K562 (cell line): ENCODE results near the gene HPS5. TPM values are rescaled to one million over a fixed set of nuclear protein-coding genes. Genes with fewer than 3 reads are reported as not detected.

Experiments used
- MIER1 ChIP-seq: fragments of 450-650 bp; IDR thresholded peaks from 2 replicates; pipeline ENCODE4 v1.6.1; 2016; ENCODE audit warnings: antibody characterized with exemption, mild to moderate bottlenecking, low read depth
- TCF7 ChIP-seq: sonication (generic); IDR thresholded peaks from 2 replicates; pipeline ENCODE4 v1.6.1; 2016; ENCODE audit warnings: antibody characterized with exemption, borderline replicate concordance
- polyA plus RNA-seq, 8 experiments: library from polyadenylated mRNA; depleted of rRNA in 4 of 8; stranded (reverse) in 5 of 8; unstranded in 3 of 8; fragments of >200 nt; fragmentation: Nextera tagmentation in 2 of 8; fragmentation: Illumina TruSeq in 1 of 8; extraction: Ambion mirVana in 2 of 8; extraction: Trizol in 1 of 8; gene quantifications; 2 replicates each; pipeline versions ENCODE4 v1.2.1 to v1.2.3, GENCODE V29; 2011 to 2014; ENCODE audit warnings: inconsistent platforms in 1 of 8, missing spikeins in 1 of 8
- total RNA-seq, 7 experiments: library from RNA; depleted of rRNA in 6 of 7; stranded (reverse); fragments of >200 nt in 6 of 7; fragmentation: Illumina TruSeq in 2 of 7; extraction: Trizol in 2 of 7; gene quantifications; 2 replicates each; pipeline versions ENCODE4 v1.2.1 to v1.2.3, GENCODE V29; 2011 to 2021; ENCODE audit warnings: low replicate concordance in 1 of 7
- TF ChIP-seq, protein P1 (sequence below): fragments of 450-650 bp; IDR thresholded peaks from 2 replicates; pipeline ENCODE4 v1.6.1; 2017; ENCODE audit warnings: antibody characterized with exemption
- TF ChIP-seq, protein P2 (sequence below), 3 experiments: fragments of 200-800 bp in 1 of 3; fragments of 250-450 bp in 1 of 3; fragments of 450-650 bp in 1 of 3; sonication (Bioruptor Pico) in 1 of 3; sonication (Bioruptor generic) in 1 of 3; formaldehyde crosslinking in 1 of 3; IDR thresholded peaks; 2 replicates each; pipeline versions ENCODE4 v1.6.1 to v1.8.0; 2016 to 2022; ENCODE audit warnings: mild to moderate bottlenecking in 2 of 3, missing genetic modification characterization in 2 of 3, missing compliant biosample characterization in 1 of 3, moderate library complexity in 1 of 3
- TF ChIP-seq, protein P3 (sequence below), 2 experiments: fragments of 450-650 bp in 1 of 2; sonication (generic) in 1 of 2; formaldehyde crosslinking in 1 of 2; IDR thresholded peaks; 2 replicates each; pipeline versions ENCODE4 v1.7.1 to v1.9.0; 2016 to 2022; ENCODE audit warnings: inconsistent platforms in 1 of 2, mild to moderate bottlenecking in 1 of 2, missing genetic modification reagents in 1 of 2
- TF ChIP-seq, protein P4 (sequence below): fragments of 450-650 bp; formaldehyde crosslinking; IDR thresholded peaks from 2 replicates; pipeline ENCODE4 v1.4.0; 2020; ENCODE audit warnings: mild to moderate bottlenecking, mixed read lengths
- TF ChIP-seq, protein P5 (sequence below): IDR thresholded peaks from 3 replicates; pipeline ENCODE4 v1.6.1; 2011; ENCODE audit warnings: borderline replicate concordance, mild to moderate bottlenecking; ENCODE audit not compliant: insufficient read length, insufficient read depth

Gene HPS5
- total and polyA plus RNA-seq, 9 of the 15 experiments (the other 6 are each of a cell fraction or from before 2014, with no cell fraction given) = 12.2 to 28.1 (median 16.8) TPM

DNA sequence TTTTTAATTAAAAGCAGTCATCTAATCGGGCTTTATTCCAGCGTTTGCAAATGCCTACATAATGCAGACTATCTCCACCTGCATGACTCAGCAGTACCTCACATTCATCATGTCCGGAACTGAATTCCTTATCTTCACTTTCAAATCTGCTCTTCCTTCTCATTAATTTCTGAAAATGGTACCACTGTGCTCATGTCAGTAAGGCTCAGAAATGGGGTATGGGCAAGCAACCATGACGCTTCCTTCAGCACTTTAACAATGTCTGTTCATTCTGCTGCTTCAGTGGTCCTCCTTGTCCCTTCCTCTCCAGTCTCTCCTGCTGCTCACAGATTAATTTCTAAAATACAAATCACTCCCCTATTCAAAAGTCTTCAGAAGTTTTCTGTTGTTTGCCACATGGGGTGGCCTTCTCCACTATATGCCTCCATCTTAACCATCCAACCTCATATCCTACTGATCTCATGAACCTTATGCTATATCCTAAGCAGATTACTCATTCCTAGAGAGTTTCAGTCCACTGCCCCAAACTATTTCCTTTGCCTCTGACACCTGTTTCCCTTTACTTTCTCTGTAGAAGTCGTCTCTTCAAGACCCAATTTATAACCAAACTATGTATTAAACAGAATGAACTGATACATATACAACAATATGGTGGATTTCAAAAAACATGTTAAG is 7.4 kb upstream of the HPS5 start (continued):
- TF ChIP-seq, protein P1, sequence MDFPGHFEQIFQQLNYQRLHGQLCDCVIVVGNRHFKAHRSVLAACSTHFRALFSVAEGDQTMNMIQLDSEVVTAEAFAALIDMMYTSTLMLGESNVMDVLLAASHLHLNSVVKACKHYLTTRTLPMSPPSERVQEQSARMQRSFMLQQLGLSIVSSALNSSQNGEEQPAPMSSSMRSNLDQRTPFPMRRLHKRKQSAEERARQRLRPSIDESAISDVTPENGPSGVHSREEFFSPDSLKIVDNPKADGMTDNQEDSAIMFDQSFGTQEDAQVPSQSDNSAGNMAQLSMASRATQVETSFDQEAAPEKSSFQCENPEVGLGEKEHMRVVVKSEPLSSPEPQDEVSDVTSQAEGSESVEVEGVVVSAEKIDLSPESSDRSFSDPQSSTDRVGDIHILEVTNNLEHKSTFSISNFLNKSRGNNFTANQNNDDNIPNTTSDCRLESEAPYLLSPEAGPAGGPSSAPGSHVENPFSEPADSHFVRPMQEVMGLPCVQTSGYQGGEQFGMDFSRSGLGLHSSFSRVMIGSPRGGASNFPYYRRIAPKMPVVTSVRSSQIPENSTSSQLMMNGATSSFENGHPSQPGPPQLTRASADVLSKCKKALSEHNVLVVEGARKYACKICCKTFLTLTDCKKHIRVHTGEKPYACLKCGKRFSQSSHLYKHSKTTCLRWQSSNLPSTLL = no peak
- TF ChIP-seq MIER1 = no peak
- TF ChIP-seq, protein P2, sequence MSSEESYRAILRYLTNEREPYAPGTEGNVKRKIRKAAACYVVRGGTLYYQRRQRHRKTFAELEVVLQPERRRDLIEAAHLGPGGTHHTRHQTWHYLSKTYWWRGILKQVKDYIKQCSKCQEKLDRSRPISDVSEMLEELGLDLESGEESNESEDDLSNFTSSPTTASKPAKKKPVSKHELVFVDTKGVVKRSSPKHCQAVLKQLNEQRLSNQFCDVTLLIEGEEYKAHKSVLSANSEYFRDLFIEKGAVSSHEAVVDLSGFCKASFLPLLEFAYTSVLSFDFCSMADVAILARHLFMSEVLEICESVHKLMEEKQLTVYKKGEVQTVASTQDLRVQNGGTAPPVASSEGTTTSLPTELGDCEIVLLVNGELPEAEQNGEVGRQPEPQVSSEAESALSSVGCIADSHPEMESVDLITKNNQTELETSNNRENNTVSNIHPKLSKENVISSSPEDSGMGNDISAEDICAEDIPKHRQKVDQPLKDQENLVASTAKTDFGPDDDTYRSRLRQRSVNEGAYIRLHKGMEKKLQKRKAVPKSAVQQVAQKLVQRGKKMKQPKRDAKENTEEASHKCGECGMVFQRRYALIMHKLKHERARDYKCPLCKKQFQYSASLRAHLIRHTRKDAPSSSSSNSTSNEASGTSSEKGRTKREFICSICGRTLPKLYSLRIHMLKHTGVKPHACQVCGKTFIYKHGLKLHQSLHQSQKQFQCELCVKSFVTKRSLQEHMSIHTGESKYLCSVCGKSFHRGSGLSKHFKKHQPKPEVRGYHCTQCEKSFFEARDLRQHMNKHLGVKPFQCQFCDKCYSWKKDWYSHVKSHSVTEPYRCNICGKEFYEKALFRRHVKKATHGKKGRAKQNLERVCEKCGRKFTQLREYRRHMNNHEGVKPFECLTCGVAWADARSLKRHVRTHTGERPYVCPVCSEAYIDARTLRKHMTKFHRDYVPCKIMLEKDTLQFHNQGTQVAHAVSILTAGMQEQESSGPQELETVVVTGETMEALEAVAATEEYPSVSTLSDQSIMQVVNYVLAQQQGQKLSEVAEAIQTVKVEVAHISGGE (CRISPR knock-in tag; IDR thresholded peaks at IDR 0.05) = peak in 1 of 3 experiments; percentile 47; a peak in 1 of 6 replicates
- TF ChIP-seq, protein P3, sequence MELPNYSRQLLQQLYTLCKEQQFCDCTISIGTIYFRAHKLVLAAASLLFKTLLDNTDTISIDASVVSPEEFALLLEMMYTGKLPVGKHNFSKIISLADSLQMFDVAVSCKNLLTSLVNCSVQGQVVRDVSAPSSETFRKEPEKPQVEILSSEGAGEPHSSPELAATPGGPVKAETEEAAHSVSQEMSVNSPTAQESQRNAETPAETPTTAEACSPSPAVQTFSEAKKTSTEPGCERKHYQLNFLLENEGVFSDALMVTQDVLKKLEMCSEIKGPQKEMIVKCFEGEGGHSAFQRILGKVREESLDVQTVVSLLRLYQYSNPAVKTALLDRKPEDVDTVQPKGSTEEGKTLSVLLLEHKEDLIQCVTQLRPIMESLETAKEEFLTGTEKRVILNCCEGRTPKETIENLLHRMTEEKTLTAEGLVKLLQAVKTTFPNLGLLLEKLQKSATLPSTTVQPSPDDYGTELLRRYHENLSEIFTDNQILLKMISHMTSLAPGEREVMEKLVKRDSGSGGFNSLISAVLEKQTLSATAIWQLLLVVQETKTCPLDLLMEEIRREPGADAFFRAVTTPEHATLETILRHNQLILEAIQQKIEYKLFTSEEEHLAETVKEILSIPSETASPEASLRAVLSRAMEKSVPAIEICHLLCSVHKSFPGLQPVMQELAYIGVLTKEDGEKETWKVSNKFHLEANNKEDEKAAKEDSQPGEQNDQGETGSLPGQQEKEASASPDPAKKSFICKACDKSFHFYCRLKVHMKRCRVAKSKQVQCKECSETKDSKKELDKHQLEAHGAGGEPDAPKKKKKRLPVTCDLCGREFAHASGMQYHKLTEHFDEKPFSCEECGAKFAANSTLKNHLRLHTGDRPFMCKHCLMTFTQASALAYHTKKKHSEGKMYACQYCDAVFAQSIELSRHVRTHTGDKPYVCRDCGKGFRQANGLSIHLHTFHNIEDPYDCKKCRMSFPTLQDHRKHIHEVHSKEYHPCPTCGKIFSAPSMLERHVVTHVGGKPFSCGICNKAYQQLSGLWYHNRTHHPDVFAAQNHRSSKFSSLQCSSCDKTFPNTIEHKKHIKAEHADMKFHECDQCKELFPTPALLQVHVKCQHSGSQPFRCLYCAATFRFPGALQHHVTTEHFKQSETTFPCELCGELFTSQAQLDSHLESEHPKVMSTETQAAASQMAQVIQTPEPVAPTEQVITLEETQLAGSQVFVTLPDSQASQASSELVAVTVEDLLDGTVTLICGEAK (IDR thresholded peaks at IDR 0.05) = 0 out of 2 replicates have a peak, but pooled peaks have one; percentile 18
- TF ChIP-seq, protein P3 (CRISPR knock-in tag; IDR thresholded peaks at IDR 0.05) = no peak
- TF ChIP-seq, protein P4, sequence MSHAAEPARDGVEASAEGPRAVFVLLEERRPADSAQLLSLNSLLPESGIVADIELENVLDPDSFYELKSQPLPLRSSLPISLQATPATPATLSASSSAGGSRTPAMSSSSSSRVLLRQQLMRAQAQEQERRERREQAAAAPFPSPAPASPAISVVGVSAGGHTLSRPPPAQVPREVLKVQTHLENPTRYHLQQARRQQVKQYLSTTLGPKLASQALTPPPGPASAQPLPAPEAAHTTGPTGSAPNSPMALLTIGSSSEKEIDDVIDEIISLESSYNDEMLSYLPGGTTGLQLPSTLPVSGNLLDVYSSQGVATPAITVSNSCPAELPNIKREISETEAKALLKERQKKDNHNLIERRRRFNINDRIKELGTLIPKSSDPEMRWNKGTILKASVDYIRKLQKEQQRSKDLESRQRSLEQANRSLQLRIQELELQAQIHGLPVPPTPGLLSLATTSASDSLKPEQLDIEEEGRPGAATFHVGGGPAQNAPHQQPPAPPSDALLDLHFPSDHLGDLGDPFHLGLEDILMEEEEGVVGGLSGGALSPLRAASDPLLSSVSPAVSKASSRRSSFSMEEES (CRISPR knock-in tag) = no peak
- TF ChIP-seq TCF7 = no peak
- TF ChIP-seq, protein P5, sequence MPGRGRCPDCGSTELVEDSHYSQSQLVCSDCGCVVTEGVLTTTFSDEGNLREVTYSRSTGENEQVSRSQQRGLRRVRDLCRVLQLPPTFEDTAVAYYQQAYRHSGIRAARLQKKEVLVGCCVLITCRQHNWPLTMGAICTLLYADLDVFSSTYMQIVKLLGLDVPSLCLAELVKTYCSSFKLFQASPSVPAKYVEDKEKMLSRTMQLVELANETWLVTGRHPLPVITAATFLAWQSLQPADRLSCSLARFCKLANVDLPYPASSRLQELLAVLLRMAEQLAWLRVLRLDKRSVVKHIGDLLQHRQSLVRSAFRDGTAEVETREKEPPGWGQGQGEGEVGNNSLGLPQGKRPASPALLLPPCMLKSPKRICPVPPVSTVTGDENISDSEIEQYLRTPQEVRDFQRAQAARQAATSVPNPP = no peak
